HepG2 (cell line): ENCODE data around the gene TMEM167B. TPM values are rescaled to one million over a fixed set of nuclear protein-coding genes. Genes with fewer than 3 reads are reported as not detected.

Experiments
- ATAC-seq: fragments of 200-7000 bp; cut with Tn5 transposase; 3 replicates; pipeline ENCODE4 v1.9.1; 2020; ENCODE audit warnings: mild to moderate bottlenecking, moderate library complexity
- BruUV-seq: library from RNA; stranded (reverse); fragments of 400-500 nt; replicated peaks from 2 replicates; lab custom pipeline; 2021; lab: Mats Ljungman, UMichigan
- CTCF ChIA-PET: fragments of 300-600 bp; formaldehyde crosslinking; extraction: SDS; loops from one replicate; lab custom pipeline; 2021; ENCODE audit warnings: low total read pairs, inconsistent platforms, low intra/inter-chr PET ratio; lab: Yijun Ruan, JAX
- POLR2A ChIA-PET: fragments of 350-600 bp; sonication (Branson Sonifier 250); formaldehyde crosslinking; loops from one replicate; lab custom pipeline; 2020; ENCODE audit warnings: antibody characterized with exemption, inconsistent platforms; lab: Yijun Ruan, JAX
- DNase-seq: peaks from one replicate; pipeline ENCODE4 v3.0.0-alpha.2; 2015; ENCODE audit warnings: low spot score
- FAIRE-seq: peaks from 3 replicates; lab custom pipeline; 2011; peaks lifted over from hg19 to GRCh38; lab: Jason Lieb, UNC
- H2AFZ ChIP-seq: one replicate; pipeline ENCODE4 v1.6.1; 2011; ENCODE audit warnings: low read length, inconsistent platforms
- H3K27ac ChIP-seq: fragments of 300-600 bp; 3 replicates; pipeline ENCODE4 v1.8.0; 2011; ENCODE audit warnings: mixed run types, mild to moderate bottlenecking, mixed read lengths, low read length, inconsistent platforms; ENCODE audit not compliant: insufficient read depth; ENCODE audit errors: extremely low read length
- H3K27me3 ChIP-seq, 2 experiments: fragments of 200-600 bp in 1 of 2; 2 replicates in 1 of 2; 3 replicates in 1 of 2; pipeline versions ENCODE4 v1.6.0 to v1.8.0; 2011; ENCODE audit warnings: low read length in 2 of 2, mild to moderate bottlenecking in 2 of 2, moderate library complexity in 2 of 2, inconsistent platforms in 1 of 2; ENCODE audit not compliant: insufficient read depth in 2 of 2, control insufficient read depth in 1 of 2
- H3K36me3 ChIP-seq, 2 experiments: fragments of 200-600 bp in 1 of 2; replicated peaks in 1 of 2; 2 replicates in 1 of 2; 3 replicates in 1 of 2; pipeline versions ENCODE4 v1.5.1 to v1.8.0; 2011; ENCODE audit warnings: low read length in 2 of 2, inconsistent platforms in 1 of 2; ENCODE audit not compliant: insufficient read depth in 2 of 2, control insufficient read depth in 1 of 2
- H3K4me1 ChIP-seq: 2 replicates; pipeline ENCODE4 v1.5.1; 2012; ENCODE audit warnings: low read length, inconsistent platforms; ENCODE audit not compliant: insufficient read depth
- H3K4me2 ChIP-seq: 2 replicates; pipeline ENCODE4 v1.6.0; 2011; ENCODE audit warnings: low read depth, low read length, inconsistent platforms
- H3K4me3 ChIP-seq, 3 experiments: fragments of 200-600 bp in 1 of 3; sonication (generic), shearing (Covaris generic) in 1 of 3; replicated peaks in 1 of 3; 2 replicates each; pipeline ENCODE4 v1.5.1; 2011 to 2016; ENCODE audit warnings: low read length in 3 of 3, inconsistent platforms in 2 of 3, low read depth in 2 of 3, mild to moderate bottlenecking in 2 of 3, control low read depth in 1 of 3, mixed read lengths in 1 of 3; ENCODE audit not compliant: insufficient read depth in 1 of 3
- H3K79me2 ChIP-seq: one replicate; pipeline ENCODE4 v1.6.1; 2011; ENCODE audit warnings: low read length, inconsistent platforms; ENCODE audit not compliant: insufficient read depth
- H3K9ac ChIP-seq: 2 replicates; pipeline ENCODE4 v1.6.0; 2011; ENCODE audit warnings: mild to moderate bottlenecking, low read depth, low read length, inconsistent platforms; ENCODE audit not compliant: insufficient read depth
- H3K9me3 ChIP-seq: 2 replicates; pipeline ENCODE4 v1.5.1; 2012; ENCODE audit warnings: mild to moderate bottlenecking, low read length
- H4K20me1 ChIP-seq: 2 replicates; pipeline ENCODE4 v1.6.0; 2011; ENCODE audit warnings: inconsistent platforms, mild to moderate bottlenecking, low read length, moderate library complexity; ENCODE audit not compliant: insufficient read depth
- CBX2 ChIP-seq, 2 experiments: fragments of 200-600 bp in 1 of 2; sonication (generic); formaldehyde crosslinking in 1 of 2; IDR thresholded peaks; 2 replicates each; pipeline versions ENCODE4 v1.7.0 to v1.8.1; 2018 to 2022; ENCODE audit warnings: low read depth in 2 of 2, low read length in 1 of 2, mild to moderate bottlenecking in 1 of 2, missing genetic modification reagents in 1 of 2
- CCDC6 ChIP-seq: sonication (generic); formaldehyde crosslinking; IDR thresholded peaks from 2 replicates; pipeline ENCODE4 v1.8.1; 2022; ENCODE audit warnings: mild to moderate bottlenecking, missing genetic modification reagents, moderate library complexity
- HOXA9 ChIP-seq: sonication (generic); formaldehyde crosslinking; IDR thresholded peaks from 2 replicates; pipeline ENCODE4 v1.8.1; 2022; ENCODE audit warnings: missing genetic modification reagents, mild to moderate bottlenecking, moderate library complexity, borderline replicate concordance
- NAIF1 ChIP-seq: sonication (generic); formaldehyde crosslinking; IDR thresholded peaks from 2 replicates; pipeline ENCODE4 v1.5.0; 2020; ENCODE audit warnings: mild to moderate bottlenecking, missing genetic modification reagents, borderline replicate concordance
- NFRKB ChIP-seq: fragments of 450-650 bp; IDR thresholded peaks from 2 replicates; pipeline ENCODE4 v1.6.1; 2017
- PLRG1 ChIP-seq: fragments of 450-650 bp; conservative IDR thresholded peaks from 2 replicates; pipeline ENCODE4 v1.6.1; 2016
- SIN3B ChIP-seq: fragments of 150-350 bp; IDR thresholded peaks from 2 replicates; pipeline ENCODE4 v1.6.1; 2014; ENCODE audit warnings: low read length
- SMC3 ChIP-seq: IDR thresholded peaks from 2 replicates; pipeline ENCODE4 v1.6.1; 2011; ENCODE audit warnings: low read length, improper control_type of control experiment
- STAG1 ChIP-seq: sonication (generic); formaldehyde crosslinking; IDR thresholded peaks from 2 replicates; pipeline ENCODE4 v1.4.0; 2020; ENCODE audit warnings: missing genetic modification reagents
- ZFP82 ChIP-seq: sonication (generic); formaldehyde crosslinking; IDR thresholded peaks from 2 replicates; pipeline ENCODE4 v1.5.1; 2020; ENCODE audit warnings: mild to moderate bottlenecking, missing genetic modification reagents, borderline replicate concordance
- ZNF251 ChIP-seq: sonication (generic); formaldehyde crosslinking; IDR thresholded peaks from 2 replicates; pipeline ENCODE4 v1.9.0; 2021; ENCODE audit warnings: mild to moderate bottlenecking, missing genetic modification reagents
- ZNF629 ChIP-seq: sonication (generic); formaldehyde crosslinking; conservative IDR thresholded peaks from 2 replicates; pipeline ENCODE4 v1.5.0; 2020; ENCODE audit warnings: missing genetic modification reagents
- ZNF879 ChIP-seq: sonication (generic); formaldehyde crosslinking; IDR thresholded peaks from 2 replicates; pipeline ENCODE4 v1.8.1; 2023; ENCODE audit warnings: missing genetic modification reagents
- WGBS: methylation state at CpG from one replicate; pipeline ENCODE4 v1.1.6; 2017; ENCODE audit warnings: low lambda C conversion rate; 5-methylcytosine and 5-hydroxymethylcytosine counted together
- in situ Hi-C: cut with HindIII; loops from 2 replicates; pipeline ENCODE4 v1.10.0; 2017; ENCODE audit warnings: low pct_unique_long_range_greater_than_20kb; ENCODE audit not compliant: extremely low pct_ligation_motif_present
- intact Hi-C: fragments of 100-400 bp; cut with micrococcal nuclease; formaldehyde crosslinking; loops from one replicate; pipeline ENCODE4 v1.10.0; 2022; ENCODE audit not compliant: unreplicated experiment
- polyA plus RNA-seq, 8 experiments: library from polyadenylated mRNA; depleted of rRNA in 3 of 8; stranded (reverse) in 7 of 8; unstranded in 1 of 8; fragments of >200 nt; fragmentation: Illumina TruSeq in 4 of 8; extraction: Trizol in 4 of 8; gene quantifications; 2 replicates each; pipeline versions ENCODE4 v1.2.1 to v1.2.3, GENCODE V29; 2011 to 2016; ENCODE audit warnings: low read depth in 4 of 8, missing spikeins in 1 of 8, mixed read lengths in 1 of 8; ENCODE audit not compliant: insufficient read depth in 1 of 8
- total RNA-seq, 5 experiments: library from RNA; depleted of rRNA; stranded (reverse); fragments of >200 nt; fragmentation: Illumina TruSeq; extraction: Trizol; gene quantifications; 2 replicates each; pipeline ENCODE4 v1.2.3, GENCODE V29; 2016; ENCODE audit warnings: low read depth in 1 of 5
- TF ChIP-seq, protein P1 (sequence below): IDR thresholded peaks from 2 replicates; pipeline ENCODE4 v1.6.1; 2012; ENCODE audit warnings: inconsistent platforms
- TF ChIP-seq, protein P2 (sequence below): sonication (generic); formaldehyde crosslinking; IDR thresholded peaks from 2 replicates; pipeline ENCODE4 v1.5.0; 2020; ENCODE audit warnings: mild to moderate bottlenecking, missing genetic modification reagents, moderate library complexity

The TMEM167B gene
- total and polyA plus RNA-seq, 2 of the 13 experiments (the other 11 are each of a cell fraction or from before 2014, with no cell fraction given), result 9.5 to 22.4 TPM

DNA sequence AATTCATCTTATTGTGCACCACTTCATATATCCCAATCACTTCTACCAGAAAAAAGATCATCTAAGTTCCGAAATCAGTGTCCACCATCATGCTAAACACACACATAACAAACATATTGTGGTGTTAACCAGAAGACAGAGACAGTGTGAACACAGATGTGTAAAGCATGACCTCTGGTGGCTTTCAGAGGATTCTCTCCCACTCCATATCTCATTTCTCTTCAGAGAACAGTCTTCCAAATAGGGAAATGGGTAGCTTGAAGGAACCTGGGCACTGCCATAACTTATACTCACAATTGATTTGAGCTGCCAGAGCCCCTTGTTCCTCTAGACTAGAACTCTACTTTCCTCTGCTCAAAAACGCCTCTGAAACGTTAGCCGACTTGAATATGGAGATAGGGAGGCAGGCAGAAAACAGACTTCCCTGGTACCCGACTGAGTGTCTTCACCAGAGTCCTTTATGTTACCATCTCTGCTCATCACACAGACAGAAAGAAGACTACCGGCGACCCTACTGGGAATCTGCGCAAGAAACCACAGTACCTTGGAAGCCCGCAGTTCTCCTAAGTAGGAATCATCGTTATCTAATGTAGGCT, 21.6 kb downstream of the TMEM167B start:
- no peak overlapping the region for H3K27ac ChIP-seq
- H3K4me3 ChIP-seq, result peak overlapping the region in 1 of 3 experiments; percentile 45; a peak in 1 of 6 replicates
- ATAC-seq (peak; percentile 79), DNase-seq (peak; percentile 51), FAIRE-seq (no peak)
- intact Hi-C loops (loop anchor here (1.0 to 10.0 kb wide), 5 partner anchors 23 to 283 kb away; partner anchors contain the start of gene CLCC1), in situ Hi-C loops (no loop called here)
- peak overlapping the region; percentile 68 for H3K4me2 ChIP-seq
- H2AFZ ChIP-seq, result no peak overlapping the region
- no peaks in the 10 kb centered on the region for H3K9me3 ChIP-seq
- H3K27me3 ChIP-seq, result peaks cover 2 to 36% of the 10 kb centered on the region in 2 experiments; a peak in 4 of 5 replicates
- ChIA-PET POLR2A (interaction anchor here (1.0 to 5.2 kb wide), 4 partner anchors 12 to 69 kb away, joined by 3 to 46 read pairs (median 3); no protein-coding TSS in a partner anchor), CTCF (interaction anchor here (1.3 to 2.0 kb wide), 4 partner anchors 12 to 284 kb away, joined by 4 to 15 read pairs (median 6); no protein-coding TSS in a partner anchor)
- TF ChIP-seq ZNF251 (CRISPR knock-in tag), result no peak
- no peak for TF ChIP-seq PLRG1
- TF ChIP-seq HOXA9 (CRISPR knock-in tag), result no peak
- no peak for TF ChIP-seq NFRKB
- TF ChIP-seq SMC3, result peak; percentile 61
- TF ChIP-seq, protein P1, sequence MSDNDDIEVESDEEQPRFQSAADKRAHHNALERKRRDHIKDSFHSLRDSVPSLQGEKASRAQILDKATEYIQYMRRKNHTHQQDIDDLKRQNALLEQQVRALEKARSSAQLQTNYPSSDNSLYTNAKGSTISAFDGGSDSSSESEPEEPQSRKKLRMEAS, result no peak
- no peak for TF ChIP-seq SIN3B
- peak; percentile 19; the same call in 1 of the 2 replicates for TF ChIP-seq ZFP82 (CRISPR knock-in tag)
- TF ChIP-seq STAG1 (CRISPR knock-in tag), result peak; percentile 82
- 0 out of 2 replicates have a peak, but pooled peaks have one; percentile 13 for TF ChIP-seq NAIF1 (CRISPR knock-in tag)
- TF ChIP-seq ZNF629 (CRISPR knock-in tag), result peak; percentile 44; the same call in 1 of the 2 replicates
- TF ChIP-seq CCDC6 (CRISPR knock-in tag), result 0 out of 2 replicates have a peak, but pooled peaks have one; percentile 3
- TF ChIP-seq CBX2 (IDR thresholded peaks at IDR 0.05; ENCODE audit: low read depth, low read length), result no peak
- TF ChIP-seq CBX2 (CRISPR knock-in tag; IDR thresholded peaks at IDR 0.05; ENCODE audit: low read depth), result no peak
- TF ChIP-seq ZNF879, result no peak
- TF ChIP-seq, protein P2, sequence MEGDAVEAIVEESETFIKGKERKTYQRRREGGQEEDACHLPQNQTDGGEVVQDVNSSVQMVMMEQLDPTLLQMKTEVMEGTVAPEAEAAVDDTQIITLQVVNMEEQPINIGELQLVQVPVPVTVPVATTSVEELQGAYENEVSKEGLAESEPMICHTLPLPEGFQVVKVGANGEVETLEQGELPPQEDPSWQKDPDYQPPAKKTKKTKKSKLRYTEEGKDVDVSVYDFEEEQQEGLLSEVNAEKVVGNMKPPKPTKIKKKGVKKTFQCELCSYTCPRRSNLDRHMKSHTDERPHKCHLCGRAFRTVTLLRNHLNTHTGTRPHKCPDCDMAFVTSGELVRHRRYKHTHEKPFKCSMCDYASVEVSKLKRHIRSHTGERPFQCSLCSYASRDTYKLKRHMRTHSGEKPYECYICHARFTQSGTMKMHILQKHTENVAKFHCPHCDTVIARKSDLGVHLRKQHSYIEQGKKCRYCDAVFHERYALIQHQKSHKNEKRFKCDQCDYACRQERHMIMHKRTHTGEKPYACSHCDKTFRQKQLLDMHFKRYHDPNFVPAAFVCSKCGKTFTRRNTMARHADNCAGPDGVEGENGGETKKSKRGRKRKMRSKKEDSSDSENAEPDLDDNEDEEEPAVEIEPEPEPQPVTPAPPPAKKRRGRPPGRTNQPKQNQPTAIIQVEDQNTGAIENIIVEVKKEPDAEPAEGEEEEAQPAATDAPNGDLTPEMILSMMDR (CRISPR knock-in tag), result peak; percentile 65
- no peaks in the 10 kb centered on the region for H3K36me3 ChIP-seq
- 36% methylated on average over 10 of the region's 10 CpGs for WGBS
- no peaks in the 10 kb centered on the region for H4K20me1 ChIP-seq
- H3K4me1 ChIP-seq, result peaks cover 40% of the 10 kb centered on the region
- no peaks in the 10 kb centered on the region for H3K79me2 ChIP-seq
- 0 out of 2 replicates have a peak overlapping the region, but pooled peaks have one; percentile 19 for H3K9ac ChIP-seq
- BruUV-seq, result no TSS peak
